Measurements from ENCODE around the gene PILRB.

Gene PILRB

GRCh38 chr7:100407285-100408180, 49.6 kb downstream of the PILRB start:
- DNase-seq (ENCODE audit: low spot score), result peak; percentile 56

- DNase-seq (ENCODE audit: low spot score), result no peak
Measured at GRCh38 chr7:100411101-100411500, 53.2 kb downstream of the PILRB start.

GRCh38 chr7:100413346-100413745, 55.4 kb downstream of the PILRB start:
- DNase-seq (ENCODE audit: low spot score), result no peak

- DNase-seq (ENCODE audit: low spot score), result no peak
Measured at GRCh38 chr7:100413889-100414288, 56.0 kb downstream of the PILRB start.

GRCh38 chr7:100415448-100415847, 57.5 kb downstream of the PILRB start:
- no peak for DNase-seq (ENCODE audit: low spot score)

Data from hematopoietic multipotent progenitor cell treated with erythropoietin and hydrocortisone succinate and interleukin-3 and kit ligand, for 15 days (in vitro differentiated cells).